ENCODE data around the gene MAGED2.

DNA sequence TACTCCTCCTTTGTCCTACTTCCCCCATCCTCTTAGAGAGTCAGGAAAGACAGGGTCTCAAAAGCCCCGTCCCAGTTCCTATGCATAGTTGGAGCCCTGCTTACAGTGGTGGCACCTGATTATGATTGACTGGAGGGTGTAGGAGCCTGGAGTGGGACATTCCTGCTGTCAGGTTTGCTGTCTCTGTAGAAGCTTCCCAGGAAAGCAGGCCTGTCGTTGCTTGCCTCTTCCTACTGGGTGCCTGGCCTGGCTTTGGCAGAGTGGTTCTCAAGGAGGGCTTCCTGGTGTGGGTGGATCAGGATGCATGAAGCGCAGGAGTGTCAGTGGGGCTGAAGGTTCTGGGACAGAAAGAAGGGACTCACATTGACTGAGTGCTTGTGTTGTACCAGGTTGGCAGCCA lies 4.8 kb downstream of the MAGED2 start:
- TF ChIP-seq, protein P1, sequence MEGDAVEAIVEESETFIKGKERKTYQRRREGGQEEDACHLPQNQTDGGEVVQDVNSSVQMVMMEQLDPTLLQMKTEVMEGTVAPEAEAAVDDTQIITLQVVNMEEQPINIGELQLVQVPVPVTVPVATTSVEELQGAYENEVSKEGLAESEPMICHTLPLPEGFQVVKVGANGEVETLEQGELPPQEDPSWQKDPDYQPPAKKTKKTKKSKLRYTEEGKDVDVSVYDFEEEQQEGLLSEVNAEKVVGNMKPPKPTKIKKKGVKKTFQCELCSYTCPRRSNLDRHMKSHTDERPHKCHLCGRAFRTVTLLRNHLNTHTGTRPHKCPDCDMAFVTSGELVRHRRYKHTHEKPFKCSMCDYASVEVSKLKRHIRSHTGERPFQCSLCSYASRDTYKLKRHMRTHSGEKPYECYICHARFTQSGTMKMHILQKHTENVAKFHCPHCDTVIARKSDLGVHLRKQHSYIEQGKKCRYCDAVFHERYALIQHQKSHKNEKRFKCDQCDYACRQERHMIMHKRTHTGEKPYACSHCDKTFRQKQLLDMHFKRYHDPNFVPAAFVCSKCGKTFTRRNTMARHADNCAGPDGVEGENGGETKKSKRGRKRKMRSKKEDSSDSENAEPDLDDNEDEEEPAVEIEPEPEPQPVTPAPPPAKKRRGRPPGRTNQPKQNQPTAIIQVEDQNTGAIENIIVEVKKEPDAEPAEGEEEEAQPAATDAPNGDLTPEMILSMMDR (IDR thresholded peaks at IDR 0.05): no peak
- no peak for TF ChIP-seq POLR2A (IDR thresholded peaks at IDR 0.05)
